ENCODE data around the gene WWC2.

DNA sequence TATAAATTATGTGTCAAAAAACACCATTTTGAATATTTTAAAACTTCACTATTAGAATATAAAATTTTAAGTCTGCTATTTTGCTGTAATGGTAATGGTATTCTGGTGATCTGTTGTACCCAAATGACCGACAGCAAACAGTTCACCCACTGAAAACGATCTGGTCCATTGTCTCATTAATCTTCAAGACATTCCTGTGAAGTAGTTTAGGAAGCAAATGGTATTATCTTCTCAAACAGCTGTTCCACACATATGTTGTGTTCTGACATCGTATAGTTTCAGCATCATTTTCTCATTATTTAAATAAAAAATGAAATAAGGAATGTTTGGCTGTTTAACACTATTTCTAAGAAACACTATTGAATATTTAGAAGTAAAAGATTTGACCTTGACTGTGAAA is 98.1 kb downstream of the WWC2 start:
- no peak for TF ChIP-seq ZNF274 (IDR thresholded peaks at IDR 0.05; ENCODE audit: low read depth, low read length)
- no peak for TF ChIP-seq SUZ12 (IDR thresholded peaks at IDR 0.05; ENCODE audit: extremely low read depth, insufficient read depth, insufficient read length)
